Panc1 (cell line): Measurements from ENCODE around the gene DGCR8. TPM values are rescaled to one million over a fixed set of nuclear protein-coding genes. Genes with fewer than 3 reads are reported as not detected.

ENCODE experiments used
- ATAC-seq: fragments of 200-7000 bp; cut with Tn5 transposase; 2 replicates; pipeline ENCODE4 v1.9.1; 2020; ENCODE audit warnings: mild to moderate bottlenecking, moderate library complexity
- BruUV-seq: library from RNA; stranded (reverse); fragments of 400-500 nt; replicated peaks from 2 replicates; lab custom pipeline; 2021; lab: Mats Ljungman, UMichigan
- CTCF ChIA-PET: fragments of 300-600 bp; sonication (Branson Sonifier 250); formaldehyde crosslinking; loops from one replicate; lab custom pipeline; 2022; ENCODE audit warnings: antibody characterized with exemption; lab: Charles Lee
- POLR2A ChIA-PET: fragments of 300-600 bp; sonication (Branson Sonifier 250); formaldehyde crosslinking; loops from one replicate; lab custom pipeline; 2022; ENCODE audit warnings: antibody characterized with exemption; lab: Charles Lee
- DNase-seq: peaks from one replicate; pipeline ENCODE4 v3.0.0-alpha.2; 2010; ENCODE audit warnings: low read depth, low spot score
- H3K27ac ChIP-seq: 2 replicates; pipeline ENCODE4 v1.5.1; 2011; ENCODE audit warnings: mild to moderate bottlenecking, low read length, inconsistent platforms
- H3K27me3 ChIP-seq: fragments of 200-500 bp; sonication (Bioruptor generic); 2 replicates; pipeline ENCODE4 v1.6.0; 2014; ENCODE audit warnings: low read length, inconsistent platforms; ENCODE audit not compliant: control insufficient read depth, insufficient read depth
- H3K36me3 ChIP-seq: fragments of 200-500 bp; sonication (Bioruptor generic); 2 replicates; pipeline ENCODE4 v1.5.1; 2014; ENCODE audit warnings: inconsistent platforms, mild to moderate bottlenecking, low read length, moderate library complexity; ENCODE audit not compliant: control insufficient read depth, insufficient read depth
- H3K4me1 ChIP-seq: 2 replicates; pipeline ENCODE4 v1.5.1; 2011; ENCODE audit warnings: inconsistent platforms, mild to moderate bottlenecking, low read length, moderate library complexity; ENCODE audit not compliant: control insufficient read depth, insufficient read depth
- H3K4me3 ChIP-seq, 2 experiments: 2 replicates each; pipeline ENCODE4 v1.5.1; 2011 to 2012; ENCODE audit warnings: low read depth in 2 of 2, low read length in 2 of 2, mild to moderate bottlenecking in 2 of 2, inconsistent platforms in 1 of 2, moderate library complexity in 1 of 2
- H3K9me3 ChIP-seq: fragments of 200-500 bp; sonication (Bioruptor generic); 2 replicates; pipeline ENCODE4 v1.5.1; 2014; ENCODE audit warnings: low read depth, mild to moderate bottlenecking, inconsistent platforms, low read length, moderate library complexity; ENCODE audit not compliant: control insufficient read depth, insufficient read depth
- CTCF ChIP-seq: fragments of 450-650 bp; IDR thresholded peaks from 2 replicates; pipeline ENCODE4 v1.5.1; 2017; ENCODE audit warnings: mild to moderate bottlenecking
- POLR2AphosphoS5 ChIP-seq: IDR thresholded peaks from 2 replicates; pipeline ENCODE4 v1.6.1; 2012; ENCODE audit warnings: mild to moderate bottlenecking, low read depth, low read length, moderate library complexity
- REST ChIP-seq, 2 experiments: IDR thresholded peaks; 2 replicates each; pipeline ENCODE4 v1.6.1; 2011 to 2012; ENCODE audit warnings: low read depth in 2 of 2, control low read depth in 1 of 2, low read length in 1 of 2, mild to moderate bottlenecking in 1 of 2, moderate library complexity in 1 of 2; ENCODE audit not compliant: insufficient read depth in 1 of 2
- SIN3A ChIP-seq: IDR thresholded peaks from 2 replicates; pipeline ENCODE4 v1.6.1; 2012; ENCODE audit warnings: low read depth, mild to moderate bottlenecking, low read length, moderate library complexity, borderline replicate concordance; ENCODE audit not compliant: insufficient read depth
- TCF7L2 ChIP-seq: IDR thresholded peaks from 2 replicates; pipeline ENCODE4 v1.6.1; 2011; ENCODE audit warnings: mild to moderate bottlenecking, low read depth, low read length, inconsistent platforms
- in situ Hi-C: cut with HindIII; loops from 2 replicates; pipeline ENCODE4 v1.10.0; 2016; ENCODE audit warnings: low sequenced_read_pairs, low pct_unique_long_range_greater_than_20kb
- intact Hi-C: fragments of 100-400 bp; cut with micrococcal nuclease; formaldehyde crosslinking; loops from one replicate; pipeline ENCODE4 v1.10.0; 2022; ENCODE audit not compliant: unreplicated experiment
- total RNA-seq: library from RNA; stranded (reverse); gene quantifications from one replicate; pipeline ENCODE4 v1.2.1, GENCODE V29; 2021; ENCODE audit not compliant: unreplicated experiment

Gene DGCR8
- total RNA-seq, 1 experiment from 2014 or later, result 35.0 TPM

GRCh38 chr22:20109411-20110358, 29.6 kb downstream of the DGCR8 start:
- TF ChIP-seq REST (IDR thresholded peaks at IDR 0.05; ENCODE audit: insufficient read depth in 1 of 2, low read depth in 2 of 2, low read length in 1 of 2) (no peak), POLR2AphosphoS5 (peak; percentile 11), CTCF (no peak)
- Histone ChIP-seq H3K4me3 (no peak overlapping the region), H3K36me3 (no peaks in the 10 kb centered on the region; the same call in 1 of the 2 replicates), H3K9me3 (no peaks in the 10 kb centered on the region), H3K27ac (no peak overlapping the region), H3K4me1 (peaks cover 5% of the 10 kb centered on the region), H3K27me3 (no peaks in the 10 kb centered on the region)
- no peak for DNase-seq
- in situ Hi-C loops, result no loop called here
- POLR2A ChIA-PET, result no interaction called here
- CTCF ChIA-PET, result no interaction called here
- 0 out of 2 replicates have a peak, but pooled peaks have one; percentile 1 for ATAC-seq
- no TSS peak for BruUV-seq
- intact Hi-C loops, result no loop called here

DNA sequence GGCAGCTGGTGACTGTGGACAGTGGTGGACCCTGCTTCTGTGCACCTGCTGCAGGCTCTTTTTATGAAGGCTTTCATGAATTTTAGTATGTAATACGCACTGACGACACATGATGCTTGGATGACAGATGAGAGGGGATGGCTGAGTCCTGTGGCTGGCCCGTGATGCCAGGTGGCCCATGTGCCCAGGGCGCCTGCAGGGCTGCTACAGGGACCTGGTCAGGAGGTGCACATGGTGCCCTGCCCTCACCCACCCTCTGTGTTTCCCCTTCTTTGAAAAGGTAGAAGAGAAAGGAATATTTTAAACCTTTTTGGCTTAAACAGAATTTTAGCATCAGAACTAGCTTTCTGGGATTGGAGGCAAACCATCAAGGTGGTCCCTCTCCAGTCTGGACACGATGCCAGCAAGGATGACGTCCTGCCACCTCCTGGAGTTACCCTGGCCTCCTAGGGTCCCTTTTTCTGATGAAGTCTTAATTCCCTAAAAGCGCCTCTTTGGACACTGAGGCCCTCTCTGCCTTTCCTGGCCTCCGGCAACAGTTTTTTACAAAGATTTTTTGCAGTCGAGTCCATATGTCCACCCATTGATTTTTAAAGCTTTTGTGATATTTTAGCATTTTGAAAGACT, 30.4 kb downstream of the DGCR8 start:
- CTCF ChIA-PET, result no interaction called here
- TF ChIP-seq CTCF (no peak), SIN3A (no peak), POLR2AphosphoS5 (no peak), TCF7L2 (no peak), REST (IDR thresholded peaks at IDR 0.05; ENCODE audit: insufficient read depth in 1 of 2, low read depth in 2 of 2, low read length in 1 of 2) (no peak)
- ATAC-seq, result no peak

More for the DNA sequence above, 30.4 kb downstream of the DGCR8 start:
- no peak overlapping the region for H3K4me3 ChIP-seq
- H3K36me3 ChIP-seq, result no peaks in the 10 kb centered on the region; the same call in 1 of the 2 replicates
- no peaks in the 10 kb centered on the region for H3K27me3 ChIP-seq
- in situ Hi-C loops, result no loop called here
- H3K27ac ChIP-seq, result no peak overlapping the region
- TSS peak; percentile 91 for BruUV-seq
- H3K9me3 ChIP-seq, result no peaks in the 10 kb centered on the region
- H3K4me1 ChIP-seq, result peaks cover 8% of the 10 kb centered on the region
- POLR2A ChIA-PET, result no interaction called here
- intact Hi-C loops, result no loop called here
- no peak for DNase-seq
